GM12878 (cell line): ENCODE results near the gene PRRC2A.

Source experiments
- ATF3 ChIP-seq: IDR thresholded peaks from 2 replicates; pipeline ENCODE4 v1.6.1; 2011; ENCODE audit warnings: low read depth, mild to moderate bottlenecking, low read length, moderate library complexity, borderline replicate concordance; ENCODE audit errors: extremely low read depth
- NR2F1 ChIP-seq: fragments of 450-650 bp; conservative IDR thresholded peaks from 2 replicates; pipeline ENCODE4 v1.6.1; 2017; ENCODE audit warnings: mild to moderate bottlenecking
- NRF1 ChIP-seq: conservative IDR thresholded peaks from 2 replicates; pipeline ENCODE4 v1.6.1; 2011; ENCODE audit warnings: mild to moderate bottlenecking, low read depth, low read length, improper control_type of control experiment
- RAD21 ChIP-seq: IDR thresholded peaks from 2 replicates; pipeline ENCODE4 v1.6.1; 2011; ENCODE audit warnings: mild to moderate bottlenecking, low read depth, low read length, moderate library complexity; ENCODE audit not compliant: insufficient read depth
- TF ChIP-seq, protein P1 (sequence below), 3 experiments: IDR thresholded peaks in 2 of 3; conservative IDR thresholded peaks in 1 of 3; 2 replicates each; pipeline ENCODE4 v1.5.1; 2011; ENCODE audit warnings: low read depth in 3 of 3, low read length in 3 of 3, mild to moderate bottlenecking in 3 of 3, control low read depth in 2 of 3, moderate library complexity in 2 of 3, inconsistent platforms in 1 of 3, mixed read lengths in 1 of 3; ENCODE audit not compliant: control insufficient read depth in 2 of 3, insufficient read depth in 1 of 3; ENCODE audit errors: extremely low read depth in 1 of 3
- TF ChIP-seq, protein P2 (sequence below): IDR thresholded peaks from 2 replicates; pipeline ENCODE4 v1.6.1; 2011; ENCODE audit warnings: low read depth, low read length, improper control_type of control experiment, borderline replicate concordance

DNA sequence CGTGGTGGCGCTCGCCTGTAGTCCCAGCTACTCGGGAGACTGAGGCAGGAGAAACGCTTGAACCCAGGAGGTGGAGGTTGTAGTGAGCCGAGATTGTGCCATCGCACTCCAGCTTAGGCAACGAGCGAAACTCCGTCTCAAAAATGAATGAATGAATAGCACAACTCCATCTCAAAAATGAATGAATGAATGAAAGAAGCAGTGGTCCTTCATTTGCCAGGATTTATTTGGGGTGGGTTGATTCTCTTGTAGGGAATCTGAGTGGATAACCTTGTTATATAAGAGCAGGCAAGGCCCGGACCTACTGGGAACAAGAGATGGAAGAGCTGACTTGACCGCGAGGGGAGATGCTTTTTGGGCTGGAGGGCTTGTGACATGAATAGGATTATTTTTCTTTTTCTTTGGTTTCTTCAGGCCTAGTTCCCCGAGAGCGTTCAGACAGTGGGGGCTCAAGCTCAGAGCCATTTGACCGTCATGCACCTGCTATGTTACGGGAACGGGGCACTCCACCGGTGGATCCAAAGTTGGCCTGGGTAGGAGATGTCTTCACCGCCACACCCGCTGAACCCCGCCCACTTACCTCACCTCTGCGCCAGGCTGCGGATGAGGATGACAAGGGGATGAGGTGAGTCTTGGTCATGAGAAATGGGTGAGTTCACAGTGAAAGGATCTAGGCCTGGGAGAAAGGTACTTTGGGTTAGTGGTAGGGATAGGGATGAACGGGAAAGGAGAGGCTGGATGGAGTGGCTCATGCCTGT lies 9.8 kb downstream of the PRRC2A start:
- TF ChIP-seq, protein P1, sequence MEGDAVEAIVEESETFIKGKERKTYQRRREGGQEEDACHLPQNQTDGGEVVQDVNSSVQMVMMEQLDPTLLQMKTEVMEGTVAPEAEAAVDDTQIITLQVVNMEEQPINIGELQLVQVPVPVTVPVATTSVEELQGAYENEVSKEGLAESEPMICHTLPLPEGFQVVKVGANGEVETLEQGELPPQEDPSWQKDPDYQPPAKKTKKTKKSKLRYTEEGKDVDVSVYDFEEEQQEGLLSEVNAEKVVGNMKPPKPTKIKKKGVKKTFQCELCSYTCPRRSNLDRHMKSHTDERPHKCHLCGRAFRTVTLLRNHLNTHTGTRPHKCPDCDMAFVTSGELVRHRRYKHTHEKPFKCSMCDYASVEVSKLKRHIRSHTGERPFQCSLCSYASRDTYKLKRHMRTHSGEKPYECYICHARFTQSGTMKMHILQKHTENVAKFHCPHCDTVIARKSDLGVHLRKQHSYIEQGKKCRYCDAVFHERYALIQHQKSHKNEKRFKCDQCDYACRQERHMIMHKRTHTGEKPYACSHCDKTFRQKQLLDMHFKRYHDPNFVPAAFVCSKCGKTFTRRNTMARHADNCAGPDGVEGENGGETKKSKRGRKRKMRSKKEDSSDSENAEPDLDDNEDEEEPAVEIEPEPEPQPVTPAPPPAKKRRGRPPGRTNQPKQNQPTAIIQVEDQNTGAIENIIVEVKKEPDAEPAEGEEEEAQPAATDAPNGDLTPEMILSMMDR (IDR thresholded peaks at IDR 0.05 in 2 of 3, conservative IDR thresholded peaks at IDR 0.05 in 1 of 3; ENCODE audit: control insufficient read depth in 2 of 3, extremely low read depth in 1 of 3, insufficient read depth in 1 of 3, low read depth in 3 of 3, low read length in 3 of 3): no peak
- TF ChIP-seq NRF1: no peak
- no peak for TF ChIP-seq ATF3
- TF ChIP-seq NR2F1: no peak
- TF ChIP-seq RAD21: no peak
- TF ChIP-seq, protein P2, sequence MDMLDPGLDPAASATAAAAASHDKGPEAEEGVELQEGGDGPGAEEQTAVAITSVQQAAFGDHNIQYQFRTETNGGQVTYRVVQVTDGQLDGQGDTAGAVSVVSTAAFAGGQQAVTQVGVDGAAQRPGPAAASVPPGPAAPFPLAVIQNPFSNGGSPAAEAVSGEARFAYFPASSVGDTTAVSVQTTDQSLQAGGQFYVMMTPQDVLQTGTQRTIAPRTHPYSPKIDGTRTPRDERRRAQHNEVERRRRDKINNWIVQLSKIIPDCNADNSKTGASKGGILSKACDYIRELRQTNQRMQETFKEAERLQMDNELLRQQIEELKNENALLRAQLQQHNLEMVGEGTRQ: no peak
